Thymus (tissue), 11 donors: ENCODE data around the gene AGRN. TPM values are rescaled to one million over a fixed set of nuclear protein-coding genes. Genes with fewer than 3 reads are reported as not detected.

Experiments used
- DNase-seq, 9 donors: peaks; one replicate each; pipeline ENCODE4 v3.0.0-alpha.2; 2013; ENCODE audit warnings: low spot score in 9 of 9, low read depth in 6 of 9, missing footprints in 1 of 9
- H3K27ac ChIP-seq, 2 donors: one replicate each; pipeline ENCODE4 v1.5.1; 2013; ENCODE audit warnings: control low read depth in 1 of 2, low read depth in 1 of 2, low read length in 1 of 2, mild to moderate bottlenecking in 1 of 2, moderate library complexity in 1 of 2
- H3K27me3 ChIP-seq, 2 donors: one replicate each; pipeline ENCODE4 v1.5.1; 2013; ENCODE audit warnings: low read length in 1 of 2; ENCODE audit not compliant: control insufficient read depth in 2 of 2, insufficient read depth in 1 of 2
- H3K36me3 ChIP-seq, 2 donors: one replicate each; pipeline ENCODE4 v1.5.1; 2013; ENCODE audit warnings: low read length in 1 of 2, mild to moderate bottlenecking in 1 of 2, moderate library complexity in 1 of 2; ENCODE audit not compliant: control insufficient read depth in 2 of 2, insufficient read depth in 2 of 2
- H3K4me1 ChIP-seq, 2 donors: one replicate each; pipeline ENCODE4 v1.5.1; 2013; ENCODE audit warnings: low read length in 2 of 2; ENCODE audit not compliant: control insufficient read depth in 2 of 2, insufficient read depth in 2 of 2
- H3K4me3 ChIP-seq, 2 donors: one replicate each; pipeline ENCODE4 v1.5.1; 2013; ENCODE audit warnings: low read length in 2 of 2, control low read depth in 1 of 2, mild to moderate bottlenecking in 1 of 2
- H3K9me3 ChIP-seq, 2 donors: one replicate each; pipeline ENCODE4 v1.5.1; 2013; ENCODE audit warnings: low read length in 1 of 2, mild to moderate bottlenecking in 1 of 2; ENCODE audit not compliant: control insufficient read depth in 2 of 2, insufficient read depth in 1 of 2
- WGBS: extraction: QIAGEN DNeasy Blood & Tissue Kit; methylation state at CpG from one replicate; pipeline ENCODE4 v1.1.7; 2013; 5-methylcytosine and 5-hydroxymethylcytosine counted together
- polyA plus RNA-seq: library from polyadenylated mRNA; stranded (reverse); fragments of 200-250 nt; gene quantifications from one replicate; pipeline ENCODE4 v1.2.3, GENCODE V29; 2013
- total RNA-seq: library from RNA; stranded (reverse); fragments of 120-200 nt; gene quantifications from one replicate; pipeline ENCODE4 v1.2.4, GENCODE V29; 2013
- donor health status: healthy.

AGRN gene
- total and polyA plus RNA-seq, 2 donors = 6.2 to 19.2 TPM

GRCh38 chr1:997993-998744 is 21.8 kb upstream of the AGRN start:
- H3K9me3 ChIP-seq = peaks cover 4 to 11% of the 10 kb centered on the region in 2 donors
- H3K27me3 ChIP-seq = peaks cover 38 to 73% of the 10 kb centered on the region in 2 donors
- H3K4me1 ChIP-seq = peaks cover 32 to 45% of the 10 kb centered on the region in 2 donors
- DNase-seq = no peak
- no peak overlapping the region for H3K27ac ChIP-seq
- peaks cover 0 to 4% of the 10 kb centered on the region in 2 donors for H3K36me3 ChIP-seq
- peak overlapping the region; percentile 37 to 63 for H3K4me3 ChIP-seq
- 21% methylated on average over 75 of the region's 75 CpGs for WGBS

GRCh38 chr1:998745-998994 is 21.2 kb upstream of the AGRN start:
- WGBS = under 1% methylated on average over 27 of the region's 27 CpGs
- Histone ChIP-seq H3K36me3 (peaks cover 0 to 4% of the 10 kb centered on the region in 2 donors), H3K4me1 (peaks cover 32 to 48% of the 10 kb centered on the region in 2 donors), H3K27me3 (peaks cover 38 to 78% of the 10 kb centered on the region in 2 donors), H3K27ac (no peak overlapping the region), H3K4me3 (peak overlapping the region; percentile 37 to 63), H3K9me3 (peaks cover 1 to 6% of the 10 kb centered on the region in 2 donors)
- peak in 2 of 9 donors; percentile 51 to 61 for DNase-seq

DNA sequence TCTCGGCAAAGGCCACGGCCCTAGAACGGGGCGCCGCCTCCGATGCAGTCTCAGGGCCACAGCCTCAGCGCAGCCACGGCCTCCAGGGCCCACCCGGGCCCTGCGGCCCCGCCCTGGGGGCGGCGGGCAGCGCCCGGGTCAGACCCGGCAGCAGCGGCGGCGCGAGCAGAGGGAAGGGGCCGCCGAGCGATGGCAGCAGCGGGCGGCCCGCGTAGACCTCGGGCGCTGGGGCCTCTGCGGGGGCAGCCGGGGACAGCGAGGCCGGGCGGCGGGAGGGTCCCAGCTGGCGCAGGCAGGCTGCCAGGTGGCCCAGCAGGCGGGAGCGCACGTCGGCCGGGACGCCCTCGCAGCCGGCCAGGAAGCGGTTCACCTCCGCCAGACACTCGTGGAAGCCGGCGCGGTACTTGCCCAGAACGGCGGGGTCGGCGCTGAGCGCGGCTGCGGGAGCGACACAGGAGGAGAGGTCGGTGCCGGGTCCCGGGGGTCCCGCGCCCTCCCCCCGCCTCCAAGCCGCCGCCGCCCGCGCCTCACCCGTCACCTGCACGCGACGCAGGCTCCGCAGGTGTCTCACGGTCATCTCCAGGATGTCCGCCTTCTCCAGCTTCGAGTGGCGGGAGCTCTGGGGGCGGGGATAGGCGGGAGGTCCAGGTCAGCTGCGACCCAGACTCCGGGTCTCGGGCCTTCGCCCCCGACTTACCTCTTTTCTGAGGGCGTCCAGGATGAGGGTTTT is 20.8 kb upstream of the AGRN start:
- Histone ChIP-seq H3K27me3 (peaks cover 41 to 83% of the 10 kb centered on the region in 2 donors), H3K4me1 (peaks cover 32 to 51% of the 10 kb centered on the region in 2 donors), H3K36me3 (peaks cover 0 to 4% of the 10 kb centered on the region in 2 donors), H3K9me3 (peaks cover 1 to 4% of the 10 kb centered on the region in 2 donors), H3K27ac (peak overlapping the region in 1 of 2 donors; percentile 71), H3K4me3 (peak overlapping the region; percentile 53 to 63)
- peak in 1 of 9 donors; percentile 44 for DNase-seq
- under 1% methylated on average over 86 of the region's 86 CpGs for whole genome bisulfite sequencing

DNA sequence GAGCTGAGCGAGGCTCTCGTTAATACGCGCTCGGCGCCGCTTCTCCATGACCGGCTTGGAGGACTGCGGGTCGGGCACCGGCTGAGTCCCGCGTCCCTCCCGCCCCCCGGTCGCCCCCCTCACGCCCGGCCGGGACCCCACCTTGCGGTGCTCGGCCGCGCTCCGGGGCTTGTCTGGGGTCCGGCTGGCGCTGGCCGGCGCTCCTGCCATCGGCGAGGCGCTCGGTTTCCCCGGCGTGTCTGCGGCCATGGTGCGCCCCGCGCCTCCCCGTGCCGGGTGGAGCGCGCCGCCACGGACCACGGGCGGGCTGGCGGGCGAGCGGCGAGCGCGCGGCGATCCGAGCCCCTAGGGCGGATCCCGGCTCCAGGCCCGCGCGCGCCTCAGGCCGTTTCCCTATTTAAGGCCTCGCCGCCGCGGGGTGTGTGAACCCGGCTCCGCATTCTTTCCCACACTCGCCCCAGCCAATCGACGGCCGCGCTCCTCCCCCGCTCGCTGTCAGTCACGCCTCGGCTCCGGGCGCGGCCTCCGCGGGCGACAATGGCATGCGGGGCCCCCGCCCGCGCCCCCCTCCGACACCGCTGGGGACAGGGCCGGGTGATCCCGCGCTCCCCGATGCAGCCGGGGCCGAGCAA is 20.1 kb upstream of the AGRN start, which contains the start of gene HES4:
HES4 (minus strand) TSS at position 373 of the 632 bp plus-strand sequence; CDS start at position 249, 124 bp downstream.
- Histone ChIP-seq H3K4me3 (peak within 1 kb of the TSS; percentile 53 to 63), H3K9me3 (peaks cover 1 to 4% of the 10 kb centered on the region in 2 donors), H3K27me3 (peaks cover 44 to 87% of the 10 kb centered on the region in 2 donors), H3K36me3 (peaks cover 0 to 4% of the 10 kb centered on the region in 2 donors), H3K4me1 (peaks cover 32 to 58% of the 10 kb centered on the region in 2 donors), H3K27ac (peak within 1 kb of the TSS; percentile 64 to 88)
- DNase-seq = peak in 4 of 9 donors; percentile 66 to 87 (median 72)
- under 1% methylated on average over 95 of the region's 95 CpGs for WGBS

GRCh38 chr1:1000357-1001056 is 19.4 kb upstream of the AGRN start:
- Histone ChIP-seq H3K4me1 (peaks cover 38 to 64% of the 10 kb centered on the region in 2 donors), H3K27me3 (peaks cover 49 to 87% of the 10 kb centered on the region in 2 donors), H3K4me3 (peak overlapping the region; percentile 53 to 63), H3K27ac (peak overlapping the region; percentile 64 to 88), H3K36me3 (peaks cover 0 to 4% of the 10 kb centered on the region in 2 donors), H3K9me3 (peaks cover 1 to 4% of the 10 kb centered on the region in 2 donors)
- WGBS = 1% methylated on average over 75 of the region's 75 CpGs
- DNase-seq = peak in 2 of 9 donors; percentile 65 to 70

DNA sequence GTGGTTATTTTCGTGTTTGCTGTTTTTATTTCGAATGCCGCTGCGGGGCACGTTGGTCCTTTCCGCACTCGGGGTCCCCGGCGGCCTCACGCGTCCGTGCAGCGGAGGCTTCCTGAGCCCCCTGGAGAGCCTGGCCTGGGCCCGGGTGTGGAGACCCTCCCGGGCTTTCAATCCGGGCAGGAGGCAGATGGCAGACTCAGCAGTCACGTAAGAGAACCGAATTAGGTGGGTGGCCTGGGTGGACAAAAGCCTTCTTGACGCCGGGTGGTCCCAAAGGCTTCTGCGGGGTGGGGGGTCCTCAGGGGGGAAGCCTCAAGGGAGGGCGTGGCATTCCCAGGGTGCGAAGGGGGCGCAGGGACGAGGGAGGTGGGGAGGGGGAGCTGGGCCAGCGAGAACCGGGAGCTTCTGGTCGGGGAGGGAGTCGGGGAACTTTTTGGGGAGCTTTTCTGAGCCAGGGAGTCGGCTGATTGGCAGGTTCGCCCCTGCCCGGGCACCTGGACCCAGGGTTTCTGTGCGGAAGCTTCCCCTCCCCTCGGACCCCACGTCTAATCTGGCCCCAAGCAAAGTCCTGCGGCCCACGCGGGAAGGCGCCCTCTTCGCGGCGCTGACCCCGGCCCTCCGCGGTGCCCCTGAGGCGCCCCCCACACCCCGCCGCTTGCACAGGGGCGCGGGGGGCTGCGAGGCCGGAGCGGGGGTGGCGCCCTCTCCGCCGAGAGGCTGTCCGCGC is 18.7 kb upstream of the AGRN start:
- DNase-seq = no peak
- 3% methylated on average over 58 of the region's 58 CpGs for WGBS
- H3K4me3 ChIP-seq = peak overlapping the region; percentile 53 to 63
- H3K36me3 ChIP-seq = peaks cover 0 to 4% of the 10 kb centered on the region in 2 donors
- H3K27ac ChIP-seq = peak overlapping the region; percentile 42 to 62
- peaks cover 35 to 61% of the 10 kb centered on the region in 2 donors for H3K4me1 ChIP-seq
- peaks cover 47 to 87% of the 10 kb centered on the region in 2 donors for H3K27me3 ChIP-seq
- H3K9me3 ChIP-seq = peaks cover 1 to 4% of the 10 kb centered on the region in 2 donors

- Histone ChIP-seq H3K4me1 (peaks cover 30 to 39% of the 10 kb centered on the region in 2 donors), H3K9me3 (peaks cover 0 to 1% of the 10 kb centered on the region in 2 donors), H3K27ac (no peak overlapping the region), H3K4me3 (no peak overlapping the region), H3K36me3 (no peaks in the 10 kb centered on the region), H3K27me3 (peaks cover 37 to 73% of the 10 kb centered on the region in 2 donors)
- DNase-seq = no peak
- 91% methylated on average over 22 of the region's 22 CpGs for WGBS
These were observed 16.1 kb upstream of the AGRN start for GRCh38 chr1:1003618-1004419.
